HL-60/S4 treated with phorbol 12-myristate 13-acetate at 8.2 ng/mL for 4 days and 3 days (cell line): ENCODE measurements around the gene MON1A.
"Not testable (repeated sequence)": the region's sequence is repeated elsewhere in the genome, so short reads cannot be mapped to it uniquely, and the experiment has no call there.

ENCODE experiments used
- in situ Hi-C: fragments of 300-500 bp; cut with MboI; formaldehyde crosslinking; loops from 2 replicates; pipeline ENCODE4 v1.15.0; 2022; ENCODE audit warnings: low sequenced_read_pairs

The MON1A gene

GRCh38 chr3:49917806-49918590 lies 11.6 kb downstream of the MON1A start:
- in situ Hi-C loops = not testable (repeated sequence)

GRCh38 chr3:49916686-49917085 lies 12.9 kb downstream of the MON1A start:
- in situ Hi-C loops = no loop called here

GRCh38 chr3:49914906-49915305 lies 14.7 kb downstream of the MON1A start:
- in situ Hi-C loops = no loop called here

GRCh38 chr3:49912881-49913281 lies 16.7 kb downstream of the MON1A start:
- in situ Hi-C loops = no loop called here

GRCh38 chr3:49911611-49912010 lies 18.0 kb downstream of the MON1A start:
- in situ Hi-C loops = no loop called here

GRCh38 chr3:49911124-49911420 lies 18.5 kb downstream of the MON1A start:
- in situ Hi-C loops = no loop called here

GRCh38 chr3:49910409-49911123 lies 19.0 kb downstream of the MON1A start:
- in situ Hi-C loops = no loop called here

- in situ Hi-C loops = no loop called here
Measured at GRCh38 chr3:49908373-49909199, 21.0 kb downstream of the MON1A start.

- in situ Hi-C loops = no loop called here
Measured at GRCh38 chr3:49906073-49906743, 23.4 kb downstream of the MON1A start.

- in situ Hi-C loops = not testable (repeated sequence)
Measured at GRCh38 chr3:49904448-49904847, 25.2 kb downstream of the MON1A start.

- in situ Hi-C loops = no loop called here
Measured at GRCh38 chr3:49903451-49904424, 25.9 kb downstream of the MON1A start, which contains the start of gene MST1R. MST1R (minus strand) TSS chr3:49903873; CDS start chr3:49903609, 264 bp downstream.

- in situ Hi-C loops = no loop called here
Measured at GRCh38 chr3:49902511-49903345, 26.9 kb downstream of the MON1A start.

GRCh38 chr3:49901366-49902339 lies 28.0 kb downstream of the MON1A start:
- in situ Hi-C loops = no loop called here

GRCh38 chr3:49900491-49901153 lies 29.0 kb downstream of the MON1A start:
- in situ Hi-C loops = no loop called here

GRCh38 chr3:49899815-49900214 lies 29.8 kb downstream of the MON1A start:
- in situ Hi-C loops = no loop called here

- in situ Hi-C loops = no loop called here
Measured at GRCh38 chr3:49898991-49899390, 30.6 kb downstream of the MON1A start.

- in situ Hi-C loops = no loop called here
Measured at GRCh38 chr3:49896345-49896744, 33.3 kb downstream of the MON1A start.
